ENCODE data around the gene KIRREL1. TPM values are rescaled to one million over a fixed set of nuclear protein-coding genes. Genes with fewer than 3 reads are reported as not detected.

Gene KIRREL1
- polyA plus RNA-seq, 1 donor (not counting 4 experiments of a cell fraction or from before 2014, with no cell fraction given): 19.7 TPM

DNA sequence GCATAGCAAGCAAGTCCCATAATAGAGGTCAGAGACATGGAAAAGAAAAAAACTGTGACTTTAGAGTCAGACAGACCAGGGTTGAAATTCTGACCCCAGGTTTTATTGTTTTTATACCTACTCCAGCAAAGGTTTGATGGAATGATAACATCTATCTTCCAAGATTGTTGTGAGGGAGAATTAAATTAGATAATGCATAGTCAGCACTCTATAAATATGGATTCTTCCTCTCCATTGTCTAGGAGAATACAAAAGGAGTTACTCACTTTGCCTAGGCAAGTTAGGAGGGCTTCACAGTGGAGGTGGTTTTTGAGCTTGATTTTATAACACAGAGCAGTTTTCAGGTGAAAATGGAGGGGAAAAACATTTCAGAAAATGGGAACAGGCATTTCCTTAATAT is 46.9 kb downstream of the KIRREL1 start:
- Histone ChIP-seq H3K9me3 (ENCODE audit: control insufficient read depth, low read depth, low read length) (no peaks in the 10 kb centered on the region), H3K9ac (ENCODE audit: control insufficient read depth, extremely low read depth, insufficient read depth, low read length) (no peak overlapping the region), H3K4me1 (ENCODE audit: control insufficient read depth, extremely low read depth, insufficient read depth, low read length) (peaks cover 32% of the 10 kb centered on the region), H4K20me1 (ENCODE audit: control insufficient read depth, extremely low read depth, insufficient read depth, low read length) (peaks cover 2% of the 10 kb centered on the region), H3K27ac (ENCODE audit: control insufficient read depth, insufficient read depth, low read length) (no peak overlapping the region), H2AFZ (ENCODE audit: control insufficient read depth, low read length) (no peak overlapping the region), H3K36me3 (ENCODE audit: control insufficient read depth in 2 of 2, extremely low read depth in 1 of 2, insufficient read depth in 2 of 2, low read length in 2 of 2) (peaks cover 17 to 18% of the 10 kb centered on the region in 2 experiments), H3K27me3 (ENCODE audit: control insufficient read depth, extremely low read depth, insufficient read depth, low read length) (no peaks in the 10 kb centered on the region), H3K4me2 (ENCODE audit: control insufficient read depth, extremely low read depth, insufficient read depth, low read depth, low read length) (no peak overlapping the region), H3K9me1 (ENCODE audit: control insufficient read depth, extremely low read depth, insufficient read depth, low read length) (peaks cover 2% of the 10 kb centered on the region), H3K4me3 (ENCODE audit: control insufficient read depth in 2 of 3, extremely low read depth in 1 of 3, insufficient read depth in 2 of 3, low read depth in 1 of 3, low read length in 3 of 3) (no peak overlapping the region), H3K79me2 (ENCODE audit: control insufficient read depth, insufficient read depth, low read length) (peaks cover 92% of the 10 kb centered on the region)
- DNase-seq (ENCODE audit: low read depth, low spot score) (no peak), FAIRE-seq (no peak)
- TF ChIP-seq, protein P1, sequence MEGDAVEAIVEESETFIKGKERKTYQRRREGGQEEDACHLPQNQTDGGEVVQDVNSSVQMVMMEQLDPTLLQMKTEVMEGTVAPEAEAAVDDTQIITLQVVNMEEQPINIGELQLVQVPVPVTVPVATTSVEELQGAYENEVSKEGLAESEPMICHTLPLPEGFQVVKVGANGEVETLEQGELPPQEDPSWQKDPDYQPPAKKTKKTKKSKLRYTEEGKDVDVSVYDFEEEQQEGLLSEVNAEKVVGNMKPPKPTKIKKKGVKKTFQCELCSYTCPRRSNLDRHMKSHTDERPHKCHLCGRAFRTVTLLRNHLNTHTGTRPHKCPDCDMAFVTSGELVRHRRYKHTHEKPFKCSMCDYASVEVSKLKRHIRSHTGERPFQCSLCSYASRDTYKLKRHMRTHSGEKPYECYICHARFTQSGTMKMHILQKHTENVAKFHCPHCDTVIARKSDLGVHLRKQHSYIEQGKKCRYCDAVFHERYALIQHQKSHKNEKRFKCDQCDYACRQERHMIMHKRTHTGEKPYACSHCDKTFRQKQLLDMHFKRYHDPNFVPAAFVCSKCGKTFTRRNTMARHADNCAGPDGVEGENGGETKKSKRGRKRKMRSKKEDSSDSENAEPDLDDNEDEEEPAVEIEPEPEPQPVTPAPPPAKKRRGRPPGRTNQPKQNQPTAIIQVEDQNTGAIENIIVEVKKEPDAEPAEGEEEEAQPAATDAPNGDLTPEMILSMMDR (optimal IDR thresholded peaks at IDR 0.05 in 1 of 3, IDR thresholded peaks at IDR 0.05 in 1 of 3, conservative IDR thresholded peaks at IDR 0.05 in 1 of 3; ENCODE audit: extremely low read depth in 1 of 3, insufficient read depth in 2 of 3, low read length in 3 of 3): no peak
- dilution Hi-C loops (cut with MboI; ENCODE audit: extremely low pct_ligation_motif_present, low sequenced_read_pairs): no loop called here

DNA sequence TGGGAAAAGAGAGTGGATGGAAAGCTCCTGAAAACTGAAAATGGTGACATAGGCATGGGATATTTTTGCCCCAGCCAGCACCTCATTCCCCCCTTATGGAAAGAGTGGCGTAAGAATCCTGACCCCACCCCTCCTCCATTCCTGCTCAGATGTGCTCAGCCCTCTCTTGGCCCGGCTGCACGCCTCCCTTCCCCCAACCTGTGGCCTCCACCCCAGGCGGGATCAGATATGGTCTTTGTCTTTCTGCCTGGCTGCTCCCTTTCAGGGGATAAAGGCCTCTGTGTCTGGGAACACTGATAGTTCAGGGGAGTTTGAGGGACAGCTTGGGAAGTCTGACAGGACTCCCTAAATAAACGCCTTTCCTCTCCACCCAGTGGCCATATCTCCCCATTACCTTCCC is 49.8 kb downstream of the KIRREL1 start:
- H3K36me3 ChIP-seq (ENCODE audit: control insufficient read depth in 2 of 2, extremely low read depth in 1 of 2, insufficient read depth in 2 of 2, low read length in 2 of 2): peaks cover 15 to 21% of the 10 kb centered on the region in 2 experiments

More for the DNA sequence above, 49.8 kb downstream of the KIRREL1 start:
- Histone ChIP-seq H3K9me3 (ENCODE audit: control insufficient read depth, low read depth, low read length) (no peaks in the 10 kb centered on the region), H2AFZ (ENCODE audit: control insufficient read depth, low read length) (no peak overlapping the region), H3K79me2 (ENCODE audit: control insufficient read depth, insufficient read depth, low read length) (peaks cover 96% of the 10 kb centered on the region), H3K9ac (ENCODE audit: control insufficient read depth, extremely low read depth, insufficient read depth, low read length) (no peak overlapping the region), H3K27me3 (ENCODE audit: control insufficient read depth, extremely low read depth, insufficient read depth, low read length) (no peaks in the 10 kb centered on the region), H4K20me1 (ENCODE audit: control insufficient read depth, extremely low read depth, insufficient read depth, low read length) (no peaks in the 10 kb centered on the region), H3K4me1 (ENCODE audit: control insufficient read depth, extremely low read depth, insufficient read depth, low read length) (peaks cover 10% of the 10 kb centered on the region), H3K27ac (ENCODE audit: control insufficient read depth, insufficient read depth, low read length) (no peak overlapping the region), H3K4me2 (ENCODE audit: control insufficient read depth, extremely low read depth, insufficient read depth, low read depth, low read length) (no peak overlapping the region), H3K9me1 (ENCODE audit: control insufficient read depth, extremely low read depth, insufficient read depth, low read length) (peaks cover 4% of the 10 kb centered on the region), H3K4me3 (ENCODE audit: control insufficient read depth in 2 of 3, extremely low read depth in 1 of 3, insufficient read depth in 2 of 3, low read depth in 1 of 3, low read length in 3 of 3) (no peak overlapping the region)
- TF ChIP-seq EZH2 (IDR thresholded peaks at IDR 0.05; ENCODE audit: low read length): no peak
- TF ChIP-seq, protein P1 (optimal IDR thresholded peaks at IDR 0.05 in 1 of 3, IDR thresholded peaks at IDR 0.05 in 1 of 3, conservative IDR thresholded peaks at IDR 0.05 in 1 of 3; ENCODE audit: extremely low read depth in 1 of 3, insufficient read depth in 2 of 3, low read length in 3 of 3): no peak
- no peak for DNase-seq (ENCODE audit: low read depth, low spot score)
- dilution Hi-C loops (cut with MboI; ENCODE audit: extremely low pct_ligation_motif_present, low sequenced_read_pairs): no loop called here
- no peak for FAIRE-seq

Measured in keratinocyte (primary cell).